AG08396 (cell line): ENCODE measurements around the gene ACAP3.
A peak's percentile ranks its signal among the peaks of the same experiment; 100 is the strongest.

ENCODE experiments used
- DNase-seq: peaks from one replicate; pipeline ENCODE4 v3.0.0; 2012; ENCODE audit warnings: low spot score, mixed read lengths

The ACAP3 gene

DNA sequence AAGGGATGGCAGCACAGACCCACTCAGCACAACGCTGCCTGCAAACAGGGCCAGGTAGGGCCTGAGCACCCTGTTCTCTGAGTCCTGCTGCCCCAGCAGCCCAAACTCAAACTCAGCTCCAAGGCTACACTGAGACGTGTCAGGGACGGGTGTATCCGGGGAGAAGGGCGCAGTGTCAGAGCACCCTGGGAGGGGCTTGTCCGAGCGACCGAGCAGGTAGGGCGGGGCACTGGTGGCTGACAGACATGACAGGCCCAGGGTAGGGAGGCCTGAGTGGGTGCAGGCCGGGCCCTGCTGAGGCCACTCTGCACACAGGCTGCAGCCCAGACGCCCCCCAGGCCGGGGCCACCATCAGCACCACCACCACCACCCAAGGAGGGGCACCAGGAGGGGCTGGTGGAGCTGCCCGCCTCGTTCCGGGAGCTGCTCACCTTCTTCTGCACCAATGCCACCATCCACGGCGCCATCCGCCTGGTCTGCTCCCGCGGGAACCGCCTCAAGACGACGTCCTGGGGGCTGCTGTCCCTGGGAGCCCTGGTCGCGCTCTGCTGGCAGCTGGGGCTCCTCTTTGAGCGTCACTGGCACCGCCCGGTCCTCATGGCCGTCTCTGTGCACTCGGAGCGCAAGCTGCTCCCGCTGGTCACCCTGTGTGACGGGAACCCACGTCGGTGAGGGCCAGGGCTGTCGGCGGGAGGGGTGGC is 22.0 kb downstream of the ACAP3 start:
- no peak for DNase-seq

DNA sequence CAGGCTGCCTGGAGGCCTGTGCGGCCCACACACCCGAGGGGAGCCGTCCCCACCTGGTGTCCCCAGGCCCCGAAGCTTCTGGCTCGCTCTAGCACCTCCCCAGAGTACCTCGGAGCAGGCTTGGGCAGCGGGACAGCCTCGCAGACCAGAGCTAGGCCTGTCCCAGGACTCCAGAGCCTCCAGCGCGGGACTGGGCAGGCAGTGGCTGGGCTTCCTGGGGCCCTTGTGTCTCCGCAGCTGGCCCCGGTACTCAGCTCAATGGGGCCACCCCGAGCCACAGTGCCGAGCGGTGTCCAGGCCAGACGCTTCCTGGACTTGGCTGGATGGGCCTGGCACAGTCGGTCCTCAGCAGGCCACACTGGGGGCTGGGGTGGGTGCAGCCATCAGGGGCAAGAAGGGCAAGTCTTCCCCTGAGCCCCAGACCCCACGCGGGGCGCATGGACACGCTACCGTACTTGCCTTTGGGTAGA is 22.6 kb downstream of the ACAP3 start:
- no peak for DNase-seq

DNA sequence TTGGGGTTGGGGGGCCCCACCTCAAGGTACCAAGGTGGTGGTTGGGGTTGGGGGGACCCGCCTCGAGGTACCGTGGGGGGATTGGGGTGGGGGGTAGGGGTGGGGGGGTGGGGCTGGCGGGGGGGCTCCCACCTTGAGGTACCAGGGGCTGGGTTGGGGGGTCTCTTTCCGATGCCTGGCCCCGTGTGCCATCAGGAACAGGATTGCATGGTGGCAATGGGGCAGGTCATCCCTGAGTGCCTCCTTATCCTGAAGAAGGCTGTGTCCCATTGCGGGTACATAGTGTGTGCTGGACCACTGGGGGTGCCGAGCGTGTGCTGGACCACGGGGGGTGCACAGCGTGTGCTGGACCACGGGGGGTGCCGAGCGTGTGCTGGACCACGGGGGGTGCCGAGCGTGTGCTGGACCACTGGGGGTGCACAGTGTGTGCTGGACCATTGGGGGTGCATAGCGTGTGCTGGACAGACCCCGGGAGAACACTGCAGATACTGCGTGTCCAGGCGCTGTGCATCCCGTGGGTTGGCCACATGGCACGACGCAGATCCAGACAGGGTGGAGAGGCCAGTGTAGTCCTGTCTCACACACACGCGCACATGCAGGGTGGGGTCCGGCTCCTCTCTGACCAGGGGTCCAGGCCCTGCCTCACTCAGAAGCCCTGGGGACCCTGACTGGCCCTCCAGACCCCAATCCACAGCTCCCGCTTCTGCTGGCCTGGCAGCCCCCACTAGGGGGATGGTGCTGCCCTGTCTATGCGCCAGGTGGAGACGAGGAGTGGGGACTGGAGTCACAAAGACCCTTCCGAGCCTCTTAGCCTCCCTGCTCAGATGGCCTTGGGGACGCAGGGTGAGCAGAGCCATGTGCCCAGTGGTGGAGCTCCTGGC is 23.3 kb downstream of the ACAP3 start:
- no peak for DNase-seq

DNA sequence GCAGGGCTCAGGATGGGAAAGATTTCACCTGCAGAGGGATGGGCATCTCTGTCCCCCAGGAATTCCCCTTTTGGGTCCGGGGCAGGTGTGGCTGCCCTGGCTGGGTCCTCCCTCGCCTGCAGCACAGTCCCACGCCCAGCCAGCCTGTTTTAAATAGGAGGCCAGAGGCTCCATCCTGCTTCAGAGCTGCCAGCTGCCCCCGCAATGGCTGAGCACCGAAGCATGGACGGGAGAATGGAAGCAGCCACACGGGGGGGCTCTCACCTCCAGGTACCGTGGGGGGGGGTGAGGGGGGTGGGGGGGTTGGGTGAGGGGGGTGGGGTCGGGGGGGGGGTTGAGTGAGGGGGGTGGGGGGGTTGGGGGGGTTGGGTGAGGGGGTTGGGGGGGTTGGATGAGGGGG is 23.9 kb downstream of the ACAP3 start:
- DNase-seq = peak; percentile 68

DNA sequence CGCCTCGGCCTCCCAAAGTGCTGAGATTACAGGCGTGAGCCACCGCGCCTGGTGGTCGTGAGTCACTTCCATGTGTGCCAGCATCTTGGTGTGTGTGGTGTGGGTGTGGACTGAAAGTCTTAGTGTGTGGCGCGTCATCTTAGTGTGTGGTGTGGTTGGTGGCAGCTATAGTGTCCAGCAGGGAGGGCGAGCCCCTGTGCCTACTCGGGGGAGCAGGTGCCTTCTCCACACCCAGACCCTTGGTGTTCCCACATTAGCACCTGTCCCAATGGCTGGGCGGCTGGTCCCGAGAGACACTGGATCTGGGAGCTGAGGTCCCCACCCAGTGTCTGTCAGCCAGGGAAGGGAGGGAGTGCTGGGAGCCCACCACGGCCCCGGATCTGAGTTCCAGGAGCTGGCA is 24.7 kb downstream of the ACAP3 start:
- DNase-seq = no peak

DNA sequence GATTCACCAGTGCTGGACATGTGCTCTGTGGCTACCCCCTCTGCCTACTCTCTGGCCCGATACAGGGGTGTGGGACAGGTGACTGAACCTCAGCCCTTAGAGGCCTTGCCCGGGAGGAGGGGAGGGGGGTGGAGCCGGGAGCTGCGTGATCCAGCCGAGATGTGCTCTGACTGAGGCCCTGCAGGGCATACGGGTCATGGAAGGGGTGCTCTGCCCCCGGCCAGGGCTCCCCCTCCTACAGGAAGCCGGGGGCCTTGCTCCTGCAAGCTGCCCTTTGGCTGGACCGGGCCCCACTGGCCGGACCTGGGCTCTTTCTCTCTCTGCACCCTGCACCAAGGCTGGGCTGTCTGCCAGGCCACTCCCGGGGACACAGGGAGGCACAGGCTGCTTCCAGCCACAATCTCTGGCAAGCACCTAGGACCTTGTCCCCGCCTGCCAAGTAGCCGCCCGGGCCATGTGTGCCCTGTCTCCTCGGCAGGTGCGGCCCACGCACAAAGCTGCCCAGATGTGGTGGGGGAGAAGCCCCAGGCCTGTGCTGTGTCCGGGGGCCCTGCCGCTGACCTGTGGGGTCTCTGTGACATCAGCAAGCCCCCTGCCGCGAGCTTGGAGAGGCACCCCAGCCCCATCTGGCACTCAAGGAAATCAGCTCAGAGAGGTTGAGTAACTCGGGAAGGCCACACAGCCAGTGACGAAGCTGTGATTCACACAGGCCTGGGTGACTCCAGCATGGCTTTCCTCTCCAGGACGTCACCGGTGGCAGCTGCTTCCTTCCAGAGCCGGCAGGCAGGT is 26.0 kb downstream of the ACAP3 start:
- peak; percentile 87 for DNase-seq

DNA sequence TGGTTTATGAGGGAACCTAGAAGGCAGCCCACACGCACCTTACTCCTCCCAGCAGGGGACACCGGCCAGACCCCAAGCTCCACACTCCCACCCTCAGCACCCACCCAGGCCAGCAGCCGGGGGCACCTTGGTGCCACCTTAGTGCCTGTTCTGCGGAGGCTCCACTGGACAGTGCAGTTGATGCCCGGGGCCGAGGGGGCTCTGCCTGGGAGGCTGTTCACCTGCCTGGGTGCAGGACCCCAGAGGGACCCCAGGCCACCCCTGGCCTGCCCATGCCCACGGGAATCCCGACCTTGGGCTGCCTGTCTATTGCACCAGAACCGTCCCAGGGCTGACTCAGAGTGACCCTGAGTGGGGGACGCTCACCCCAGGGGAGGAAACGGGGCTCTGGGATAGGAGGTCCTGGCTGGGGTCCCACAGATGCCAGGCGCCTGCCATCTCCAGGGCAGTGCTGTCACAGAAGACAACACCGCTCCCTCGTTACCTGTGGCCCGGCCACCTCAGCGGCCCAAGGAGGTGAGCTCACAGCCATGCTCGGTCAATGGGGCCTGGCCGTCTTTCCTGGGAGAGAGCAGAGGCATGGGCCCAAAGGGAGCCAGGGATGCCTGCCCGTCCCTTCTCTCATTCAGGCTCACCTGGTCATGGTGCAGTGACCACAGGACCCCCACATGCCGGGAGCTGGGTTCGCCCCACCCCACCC is 26.8 kb downstream of the ACAP3 start:
- DNase-seq = no peak

DNA sequence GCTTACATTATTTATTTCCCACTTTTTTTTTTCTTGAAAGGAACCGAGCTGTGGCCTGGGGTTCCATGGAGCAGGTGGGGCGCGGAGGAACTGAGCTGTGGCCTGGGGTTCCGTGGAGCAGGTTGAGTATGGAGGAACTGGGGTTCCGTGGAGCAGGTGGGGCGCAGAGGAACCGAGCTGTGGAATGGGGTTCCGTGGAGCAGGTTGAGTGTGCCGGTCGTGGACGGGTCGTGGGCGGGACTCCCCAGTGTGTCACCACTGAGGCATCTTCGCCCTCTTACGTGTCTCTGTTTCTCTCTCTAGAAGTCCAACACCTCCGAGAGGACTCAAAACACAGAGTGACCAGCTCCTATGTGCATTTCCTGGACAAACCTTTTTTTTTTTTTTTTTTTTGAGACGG is 28.7 kb downstream of the ACAP3 start:
- no peak for DNase-seq

DNA sequence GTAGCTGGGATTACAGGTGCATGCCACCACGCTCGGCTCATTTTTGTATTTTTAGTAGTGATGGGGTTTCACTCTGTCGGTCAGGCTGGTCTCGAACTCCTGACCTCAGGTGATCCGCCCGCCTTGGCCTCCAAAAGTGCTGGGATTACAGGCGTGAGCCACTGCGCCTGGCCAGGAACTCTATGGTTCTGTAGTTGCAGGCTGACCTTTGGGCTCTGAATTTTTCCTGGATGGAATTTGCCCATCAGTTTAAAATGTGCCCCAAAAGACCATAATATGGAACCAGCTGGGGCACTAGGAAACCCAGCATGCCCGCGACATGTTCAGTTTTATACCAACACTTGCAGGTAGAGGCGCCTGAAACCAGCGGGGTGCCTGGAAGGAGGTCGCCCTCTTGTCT is 29.1 kb downstream of the ACAP3 start:
- DNase-seq = no peak

DNA sequence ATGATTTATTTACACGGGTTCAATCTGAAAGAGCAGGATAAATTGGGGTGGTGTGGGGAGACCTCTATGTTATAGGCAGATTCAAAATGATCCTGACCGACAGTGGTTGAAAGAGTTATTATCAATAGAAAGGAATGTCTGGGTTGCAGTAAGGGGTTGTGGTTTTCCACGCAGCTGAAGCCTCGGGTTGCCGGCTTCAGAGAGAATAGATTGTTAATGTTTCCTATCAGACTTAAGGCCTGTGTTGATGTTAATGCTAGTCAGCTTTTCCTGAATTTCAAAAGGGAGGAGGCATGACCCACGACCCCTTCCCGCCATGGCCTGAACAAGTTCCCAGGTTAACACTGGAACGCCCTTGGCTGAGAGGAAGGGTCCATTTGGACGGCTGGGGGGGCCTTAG is 31.9 kb downstream of the ACAP3 start:
- no peak for DNase-seq

DNA sequence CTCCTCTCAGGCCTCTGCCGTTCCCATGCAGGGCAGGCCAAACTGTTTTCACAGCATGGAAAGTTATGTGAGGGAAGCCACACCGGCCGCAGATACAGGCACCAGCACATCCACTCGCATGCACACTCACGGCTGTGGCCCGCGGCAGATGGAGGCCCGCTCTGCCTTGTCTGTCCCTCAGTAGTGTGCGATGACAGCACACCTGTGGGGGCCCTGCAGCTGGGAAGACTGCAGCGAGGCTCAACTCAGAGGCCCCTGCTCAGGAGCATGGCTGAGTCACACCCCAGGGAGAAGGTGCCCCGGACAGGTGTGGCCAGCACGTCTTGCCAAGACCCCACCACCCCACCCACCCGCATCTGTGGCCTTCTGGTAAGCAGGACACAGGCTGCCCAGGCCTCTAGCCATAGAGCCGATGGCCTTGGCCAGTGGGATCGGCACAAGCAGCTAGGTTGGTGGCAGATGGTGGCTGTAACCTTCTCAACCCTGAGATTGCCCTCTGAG is 32.7 kb downstream of the ACAP3 start:
- DNase-seq = no peak

DNA sequence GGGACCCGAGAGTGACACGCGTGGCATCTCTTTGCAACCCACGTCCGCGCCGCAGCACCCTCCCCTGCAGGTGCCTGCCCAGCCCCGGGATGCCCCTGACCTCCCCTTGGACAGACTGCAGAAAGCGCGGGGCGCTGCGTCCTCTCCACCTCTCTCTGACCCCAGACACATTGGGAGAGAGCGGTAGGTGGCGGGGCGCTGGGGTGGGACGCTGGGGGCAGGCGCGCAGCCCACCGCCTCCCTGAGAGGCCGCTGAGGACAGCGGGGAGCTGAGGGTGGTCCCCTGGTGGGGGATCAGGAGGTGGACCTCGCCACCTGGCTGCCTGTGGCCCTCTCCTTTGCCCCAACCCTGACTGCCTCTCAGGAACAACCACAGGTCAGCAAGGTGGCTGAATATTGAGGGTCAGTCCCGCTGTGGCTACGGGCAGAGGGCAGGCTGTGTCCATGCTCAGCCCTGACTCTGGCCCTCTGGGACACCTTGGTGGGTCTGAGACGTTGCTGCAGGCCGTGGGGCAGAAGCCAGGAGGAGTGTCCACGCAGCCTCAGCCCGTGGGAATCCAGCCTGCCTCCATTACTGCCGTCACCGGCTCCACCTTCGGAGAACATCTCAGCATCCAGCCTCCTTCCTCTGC is 33.3 kb downstream of the ACAP3 start:
- DNase-seq = no peak

DNA sequence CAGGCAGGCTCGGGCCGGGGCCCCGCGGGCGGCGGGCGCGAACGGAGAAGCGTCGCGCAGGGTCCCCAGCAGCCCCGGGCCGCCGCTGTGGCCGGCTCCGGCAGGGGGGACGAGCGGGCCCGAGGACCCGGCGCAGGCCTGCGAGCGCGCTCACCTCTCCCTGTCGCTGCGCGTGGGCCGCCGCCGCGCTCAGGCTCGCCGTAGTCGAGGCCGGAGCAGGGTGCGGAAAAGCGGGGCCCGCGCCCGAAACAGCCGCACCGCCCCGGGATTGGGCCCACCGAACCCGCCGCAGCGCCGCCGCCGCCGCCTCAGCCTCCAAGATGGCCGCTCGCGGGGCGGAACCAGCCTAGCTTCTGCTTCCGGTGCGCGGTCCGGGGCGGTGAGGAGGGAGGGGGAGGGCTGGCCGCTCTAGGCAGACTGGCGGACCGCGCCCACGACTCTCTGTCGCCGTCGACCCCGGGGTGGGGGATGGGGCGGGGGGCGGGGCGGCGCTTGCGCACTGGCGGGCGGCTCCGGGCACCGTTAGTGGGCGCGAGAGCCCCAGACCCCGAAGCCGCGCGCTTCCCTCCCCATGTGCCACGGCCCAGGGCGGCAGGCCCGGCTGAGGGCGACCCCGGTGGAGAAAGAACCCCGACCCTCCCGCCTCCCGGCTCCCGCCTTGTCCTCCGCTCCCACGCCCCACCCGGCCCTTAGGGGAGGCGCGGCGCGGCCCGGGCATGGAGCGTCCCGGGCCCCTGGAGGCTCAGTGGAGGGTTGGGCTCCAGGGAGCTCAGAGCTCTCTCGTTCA is 34.0 kb downstream of the ACAP3 start, which contains the start of gene UBE2J2:
UBE2J2 (minus strand) TSS at position 343 of the 787 bp plus-strand sequence. CDS start 5,862 bp downstream, outside the sequence.
- DNase-seq = peak; percentile 99

DNA sequence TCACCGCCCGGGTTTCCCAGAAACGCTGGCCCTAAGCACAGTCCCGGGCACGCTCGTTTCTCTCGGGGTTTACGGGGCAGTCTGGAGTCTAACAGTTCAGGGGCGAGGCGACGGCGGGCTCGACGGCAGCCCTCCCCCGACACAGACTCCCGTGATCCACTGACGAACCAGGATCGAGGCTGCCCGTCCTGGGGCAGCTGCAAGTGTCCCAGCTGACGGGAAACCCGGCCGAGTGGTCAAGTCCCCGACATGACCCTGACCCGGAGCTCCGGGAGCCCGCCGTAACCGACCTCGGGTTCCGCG is 34.6 kb downstream of the ACAP3 start:
- no peak for DNase-seq

DNA sequence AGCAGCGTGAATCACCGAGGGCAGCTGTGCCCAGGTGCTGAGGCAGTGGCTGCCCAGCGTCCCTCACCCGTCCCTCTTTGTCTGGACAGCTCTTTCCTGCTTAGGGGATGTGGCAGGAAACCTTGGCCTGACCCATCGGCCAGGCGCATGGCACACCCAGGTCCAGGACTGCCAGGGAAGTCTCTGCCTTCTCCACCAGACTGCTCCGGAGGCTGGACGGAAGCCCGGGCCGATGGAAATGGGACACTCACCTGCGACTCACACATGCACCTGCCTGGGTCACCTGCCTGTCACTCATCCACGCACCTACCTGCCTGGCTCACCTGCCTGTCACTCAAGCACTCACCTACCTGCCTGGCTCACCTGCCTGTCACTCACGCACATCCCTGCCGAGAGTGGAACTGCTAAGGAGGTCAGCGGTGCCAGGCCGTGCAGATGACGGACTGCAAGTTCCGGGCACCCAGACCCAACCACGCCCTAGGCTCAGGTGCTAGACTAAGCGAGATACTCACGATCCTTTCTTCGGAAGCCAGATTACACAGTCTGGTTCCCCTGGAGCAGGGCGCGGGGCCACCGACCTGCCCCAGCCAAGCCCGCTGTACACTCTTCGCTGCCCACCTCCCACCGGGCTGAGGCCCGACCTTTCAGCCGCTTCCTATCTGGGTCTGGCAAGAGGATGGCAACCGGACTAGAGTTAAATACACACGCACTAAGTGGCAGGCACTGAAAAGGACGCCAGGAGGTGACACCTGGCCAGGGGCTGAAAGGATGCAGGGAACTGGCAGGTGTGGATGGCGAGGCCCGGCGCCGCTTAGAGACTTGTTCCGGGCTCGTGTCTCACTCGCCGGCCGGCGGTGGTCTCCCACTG is 35.2 kb downstream of the ACAP3 start:
- no peak for DNase-seq

DNA sequence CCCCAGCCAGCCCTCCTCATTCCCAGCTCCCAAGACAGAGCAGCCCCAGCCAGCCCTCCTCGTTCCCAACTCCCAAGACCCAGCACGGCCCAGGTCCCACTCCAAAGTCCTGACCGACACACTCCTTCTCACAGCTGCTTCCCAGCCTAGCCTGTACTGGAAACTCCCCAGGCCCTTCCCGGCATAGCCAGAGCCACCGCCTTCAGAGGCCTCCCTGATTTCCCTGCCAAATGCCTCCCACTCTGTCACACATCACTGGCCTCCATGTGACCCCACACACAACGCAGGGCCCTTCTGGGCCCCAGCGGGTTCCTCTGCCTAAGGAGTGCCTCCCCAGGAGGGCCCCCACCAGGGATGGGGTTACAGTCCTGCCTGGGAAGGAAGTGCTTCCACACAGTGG is 36.9 kb downstream of the ACAP3 start:
- DNase-seq = no peak

DNA sequence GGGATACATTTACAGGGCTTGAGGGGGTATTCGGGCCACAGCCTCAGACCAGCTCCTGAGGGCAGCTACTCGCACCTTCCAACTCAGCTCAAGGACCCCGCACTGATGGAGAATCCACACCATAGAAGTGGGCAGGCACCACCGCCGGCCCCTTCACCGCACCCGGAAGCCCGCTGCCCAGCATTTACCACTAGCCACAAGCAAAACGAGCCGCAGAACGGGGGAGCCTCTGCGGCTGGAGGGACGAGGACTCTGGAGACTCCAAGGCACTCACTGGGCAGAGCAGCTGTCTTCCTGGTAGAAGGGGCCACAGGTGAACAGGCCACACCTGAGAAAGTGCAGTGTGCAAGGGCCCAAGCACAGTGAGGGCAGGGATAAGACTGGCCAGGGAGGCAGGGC is 39.4 kb downstream of the ACAP3 start:
- no peak for DNase-seq

DNA sequence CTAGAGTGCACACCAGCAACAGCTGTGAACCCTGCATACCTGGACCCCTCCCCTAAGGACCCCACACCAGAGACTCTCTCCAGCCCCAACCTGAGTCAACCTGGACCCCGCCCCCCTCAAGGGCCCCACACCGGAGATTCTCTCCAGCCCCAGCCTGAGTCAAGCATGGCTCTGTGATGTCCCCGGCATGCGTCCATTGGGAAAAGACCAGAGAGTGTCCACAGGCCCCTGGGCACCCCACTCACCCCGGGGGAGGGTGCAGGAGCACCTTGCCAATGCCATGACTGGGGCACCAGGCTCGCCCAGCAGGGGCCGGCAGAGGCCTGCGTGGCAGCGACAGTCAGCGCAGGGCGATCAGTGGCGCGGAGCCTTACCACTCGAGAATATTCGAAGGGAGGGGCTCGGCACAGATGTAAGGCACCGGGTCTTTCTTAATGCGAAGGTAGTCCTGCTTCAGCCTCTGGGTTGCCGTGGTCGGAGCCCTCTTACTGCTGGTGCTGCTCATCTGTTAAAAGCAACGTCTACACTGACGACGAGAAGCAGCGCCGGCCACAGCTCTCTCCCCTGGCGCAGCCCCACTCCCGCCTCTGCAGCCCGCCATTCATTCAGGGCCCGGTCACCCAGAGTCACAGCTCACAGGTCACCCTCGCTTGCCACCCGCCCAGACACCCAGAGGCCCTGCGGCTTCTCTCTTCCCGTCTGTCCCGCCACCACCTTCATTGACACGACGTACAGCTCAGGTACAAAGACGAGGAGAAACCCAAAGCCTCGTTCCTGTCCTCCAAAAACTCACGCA is 40.0 kb downstream of the ACAP3 start:
- no peak for DNase-seq

DNA sequence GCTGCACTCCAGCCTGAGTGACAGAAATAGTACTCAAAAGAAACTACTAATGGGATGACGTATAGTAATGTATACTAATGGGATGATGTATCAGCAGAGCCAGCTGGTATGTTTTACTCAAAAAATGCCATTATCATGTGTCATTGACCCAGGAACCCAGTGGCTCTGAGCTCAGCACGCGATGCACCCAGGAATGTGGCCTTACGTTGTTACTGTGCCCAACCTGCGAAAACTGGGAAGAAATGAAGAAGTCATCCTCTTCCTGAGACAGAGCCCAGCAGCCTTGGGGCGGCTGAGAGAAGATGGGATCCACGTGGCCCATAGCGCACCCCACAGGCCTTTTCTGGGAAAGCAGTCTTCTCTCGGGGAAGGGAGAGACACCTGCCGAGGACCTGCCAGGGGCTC is 42.9 kb downstream of the ACAP3 start:
- peak; percentile 94 for DNase-seq
